Mesodermal cell (in vitro differentiated cells): Measurements from ENCODE around the gene GPC3.
A peak's percentile ranks its signal among the peaks of the same experiment; 100 is the strongest.

Experiments used
- H3K27ac ChIP-seq: 2 replicates; pipeline ENCODE4 v1.7.0; 2013; ENCODE audit warnings: mild to moderate bottlenecking, low read depth, low read length, moderate library complexity; ENCODE audit not compliant: severe bottlenecking
- H3K36me3 ChIP-seq: 2 replicates; pipeline ENCODE4 v1.7.1; 2013; ENCODE audit warnings: mild to moderate bottlenecking, low read length, moderate library complexity; ENCODE audit not compliant: control insufficient read depth, insufficient read depth
- H3K4me1 ChIP-seq: one replicate; pipeline ENCODE4 v1.7.1; 2013; ENCODE audit warnings: mild to moderate bottlenecking, low read length; ENCODE audit not compliant: insufficient read depth, control insufficient read depth, poor library complexity, severe bottlenecking
- H3K4me3 ChIP-seq: 2 replicates; pipeline ENCODE4 v1.7.0; 2013; ENCODE audit warnings: low read length, control low read depth, mild to moderate bottlenecking; ENCODE audit not compliant: insufficient read depth, poor library complexity, severe bottlenecking; ENCODE audit errors: extremely low read depth
- H3K9me3 ChIP-seq: 2 replicates; pipeline ENCODE4 v1.7.1; 2013; ENCODE audit warnings: mild to moderate bottlenecking, low read length, moderate library complexity; ENCODE audit not compliant: control insufficient read depth
- WGBS, 2 experiments: methylation state at CpG; one replicate each; pipeline ENCODE4 v1.1.5; 2013; ENCODE audit warnings: missing lambda C conversion rate in 2 of 2; ENCODE audit not compliant: insufficient coverage in 2 of 2; 5-methylcytosine and 5-hydroxymethylcytosine counted together

GPC3 gene

GRCh38 chrX:133569217-133569616 lies 416.2 kb downstream of the GPC3 start:
- H3K4me3 ChIP-seq, result no peak overlapping the region
- no peaks in the 10 kb centered on the region for H3K9me3 ChIP-seq
- no peaks in the 10 kb centered on the region for H3K36me3 ChIP-seq
- no peak overlapping the region for H3K27ac ChIP-seq
- H3K4me1 ChIP-seq, result no peaks in the 10 kb centered on the region

GRCh38 chrX:133568109-133568508 lies 417.3 kb downstream of the GPC3 start:
- WGBS, 2 experiments, result no CpG with 5 or more reads among the region's 1 CpG
- Histone ChIP-seq H3K4me1 (no peaks in the 10 kb centered on the region), H3K27ac (no peak overlapping the region), H3K36me3 (no peaks in the 10 kb centered on the region), H3K4me3 (no peak overlapping the region), H3K9me3 (no peaks in the 10 kb centered on the region)

GRCh38 chrX:133566876-133567275 lies 418.5 kb downstream of the GPC3 start:
- no peaks in the 10 kb centered on the region for H3K4me1 ChIP-seq
- H3K36me3 ChIP-seq, result no peaks in the 10 kb centered on the region
- WGBS, 2 experiments, result no CpG with 5 or more reads among the region's 1 CpG
- no peak overlapping the region for H3K4me3 ChIP-seq
- H3K9me3 ChIP-seq, result no peaks in the 10 kb centered on the region
- H3K27ac ChIP-seq, result no peak overlapping the region

GRCh38 chrX:133563705-133564104 lies 421.7 kb downstream of the GPC3 start:
- H3K27ac ChIP-seq, result no peak overlapping the region
- WGBS, 2 experiments, result no CpG with 5 or more reads among the region's 2 CpGs
- H3K4me3 ChIP-seq, result no peak overlapping the region
- no peaks in the 10 kb centered on the region for H3K36me3 ChIP-seq
- H3K9me3 ChIP-seq, result no peaks in the 10 kb centered on the region
- H3K4me1 ChIP-seq, result no peaks in the 10 kb centered on the region

GRCh38 chrX:133561251-133561650 lies 424.1 kb downstream of the GPC3 start:
- no peaks in the 10 kb centered on the region for H3K9me3 ChIP-seq
- H3K4me3 ChIP-seq, result no peak overlapping the region
- H3K27ac ChIP-seq, result no peak overlapping the region
- no peaks in the 10 kb centered on the region for H3K4me1 ChIP-seq
- H3K36me3 ChIP-seq, result no peaks in the 10 kb centered on the region

GRCh38 chrX:133559909-133560308 lies 425.5 kb downstream of the GPC3 start:
- WGBS, 2 experiments, result 87 to 96% methylated on average over 3 to 4 of the region's 7 CpGs
- Histone ChIP-seq H3K9me3 (peaks cover 5% of the 10 kb centered on the region), H3K36me3 (no peaks in the 10 kb centered on the region)

GRCh38 chrX:133555782-133556458 lies 429.5 kb downstream of the GPC3 start:
- Histone ChIP-seq H3K9me3 (peaks cover 5% of the 10 kb centered on the region), H3K4me1 (no peaks in the 10 kb centered on the region), H3K36me3 (no peaks in the 10 kb centered on the region), H3K4me3 (no peak overlapping the region), H3K27ac (no peak overlapping the region)
- WGBS, 2 experiments, result 80% methylated on average over 1 of the region's 2 CpGs; no CpG with 5 or more reads in 1 of the 2 experiments

More at GRCh38 chrX:133559909-133560308, 425.5 kb downstream of the GPC3 start:
- Histone ChIP-seq H3K4me1 (no peaks in the 10 kb centered on the region), H3K27ac (no peak overlapping the region), H3K4me3 (no peak overlapping the region)

GRCh38 chrX:133550665-133551485 lies 434.5 kb downstream of the GPC3 start:
- no peak overlapping the region for H3K4me3 ChIP-seq
- 75% methylated on average over 2 of the region's 4 CpGs; no CpG with 5 or more reads in 1 of the 2 experiments for WGBS, 2 experiments

GRCh38 chrX:133549295-133549933 lies 436.0 kb downstream of the GPC3 start:
- no peaks in the 10 kb centered on the region for H3K9me3 ChIP-seq
- no peak overlapping the region for H3K4me3 ChIP-seq
- H3K36me3 ChIP-seq, result no peaks in the 10 kb centered on the region
- H3K27ac ChIP-seq, result no peak overlapping the region
- H3K4me1 ChIP-seq, result no peaks in the 10 kb centered on the region

More at GRCh38 chrX:133550665-133551485, 434.5 kb downstream of the GPC3 start:
- Histone ChIP-seq H3K9me3 (peaks cover 5% of the 10 kb centered on the region), H3K27ac (no peak overlapping the region), H3K36me3 (no peaks in the 10 kb centered on the region), H3K4me1 (no peaks in the 10 kb centered on the region)

- no peaks in the 10 kb centered on the region for H3K9me3 ChIP-seq
- no peak overlapping the region for H3K4me3 ChIP-seq
- no peaks in the 10 kb centered on the region for H3K36me3 ChIP-seq
- H3K27ac ChIP-seq, result no peak overlapping the region
- H3K4me1 ChIP-seq, result no peaks in the 10 kb centered on the region
Measured at GRCh38 chrX:133546441-133546840, 439.0 kb downstream of the GPC3 start.

GRCh38 chrX:133544778-133545177 lies 440.6 kb downstream of the GPC3 start:
- H3K27ac ChIP-seq, result peak overlapping the region; percentile 83
- H3K4me1 ChIP-seq, result no peaks in the 10 kb centered on the region
- no peaks in the 10 kb centered on the region for H3K9me3 ChIP-seq
- WGBS, 2 experiments, result no CpG with 5 or more reads among the region's 3 CpGs
- no peak overlapping the region for H3K4me3 ChIP-seq
- no peaks in the 10 kb centered on the region for H3K36me3 ChIP-seq
